ENCODE data around the gene GABRQ. TPM values are rescaled to one million over a fixed set of nuclear protein-coding genes. Genes with fewer than 3 reads are reported as not detected.

GABRQ gene
- total RNA-seq (2012; rRNA removed): not detected in 2 replicates

GRCh38 chrX:152637649-152638442 lies at the start of gene GABRQ:
Gene GABRQ, plus strand, starts transcription at chrX:152637895. Its CDS starts 308 bp downstream, at chrX:152638203.
- peaks cover 14% of the 10 kb centered on the region for H3K27me3 ChIP-seq (ENCODE audit: control insufficient read depth, insufficient read depth, low read length)
- H3K9me3 ChIP-seq (replicated peaks; ENCODE audit: low read length): no peaks in the 10 kb centered on the region
- no peak within 1 kb of the TSS for H3K4me3 ChIP-seq (ENCODE audit: low read length)
- no peak within 1 kb of the TSS for H3K4me2 ChIP-seq (ENCODE audit: low read length)
- no peak within 1 kb of the TSS for H3K9ac ChIP-seq (ENCODE audit: low read depth, low read length)
- no peaks in the 10 kb centered on the region for H3K4me1 ChIP-seq (ENCODE audit: control insufficient read depth, insufficient read depth, low read length)
- no peaks in the 10 kb centered on the region for H3K36me3 ChIP-seq (ENCODE audit: insufficient read depth, low read length)

GRCh38 chrX:152588206-152588605 lies 49.5 kb upstream of the GABRQ start:
- Histone ChIP-seq H3K4me1 (ENCODE audit: control insufficient read depth, insufficient read depth, low read length) (no peaks in the 10 kb centered on the region), H3K4me2 (ENCODE audit: low read length) (no peak overlapping the region), H3K4me3 (ENCODE audit: low read length) (no peak overlapping the region), H3K27me3 (ENCODE audit: control insufficient read depth, insufficient read depth, low read length) (no peaks in the 10 kb centered on the region), H3K36me3 (ENCODE audit: insufficient read depth, low read length) (no peaks in the 10 kb centered on the region), H3K9ac (ENCODE audit: low read depth, low read length) (no peak overlapping the region), H3K9me3 (replicated peaks; ENCODE audit: low read length) (no peaks in the 10 kb centered on the region)

- Histone ChIP-seq H3K9me3 (replicated peaks; ENCODE audit: low read length) (no peaks in the 10 kb centered on the region), H3K4me1 (ENCODE audit: control insufficient read depth, insufficient read depth, low read length) (no peaks in the 10 kb centered on the region), H3K9ac (ENCODE audit: low read depth, low read length) (no peak overlapping the region), H3K36me3 (ENCODE audit: insufficient read depth, low read length) (no peaks in the 10 kb centered on the region), H3K27me3 (ENCODE audit: control insufficient read depth, insufficient read depth, low read length) (no peaks in the 10 kb centered on the region), H3K4me2 (ENCODE audit: low read length) (no peak overlapping the region), H3K4me3 (ENCODE audit: low read length) (no peak overlapping the region)
Observed at GRCh38 chrX:152600853-152601633, 36.7 kb upstream of the GABRQ start.

- no peaks in the 10 kb centered on the region for H3K9me3 ChIP-seq (replicated peaks; ENCODE audit: low read length)
- no peak overlapping the region for H3K4me2 ChIP-seq (ENCODE audit: low read length)
- no peaks in the 10 kb centered on the region for H3K27me3 ChIP-seq (ENCODE audit: control insufficient read depth, insufficient read depth, low read length)
- H3K4me3 ChIP-seq (ENCODE audit: low read length): no peak overlapping the region
- no peaks in the 10 kb centered on the region for H3K36me3 ChIP-seq (ENCODE audit: insufficient read depth, low read length)
- no peak overlapping the region for H3K9ac ChIP-seq (ENCODE audit: low read depth, low read length)
- no peaks in the 10 kb centered on the region for H3K4me1 ChIP-seq (ENCODE audit: control insufficient read depth, insufficient read depth, low read length)
Observed at GRCh38 chrX:152601848-152602616, 35.7 kb upstream of the GABRQ start.

- no peaks in the 10 kb centered on the region for H3K36me3 ChIP-seq (ENCODE audit: insufficient read depth, low read length)
- no peak overlapping the region for H3K4me2 ChIP-seq (ENCODE audit: low read length)
- H3K4me3 ChIP-seq (ENCODE audit: low read length): no peak overlapping the region
- H3K27me3 ChIP-seq (ENCODE audit: control insufficient read depth, insufficient read depth, low read length): no peaks in the 10 kb centered on the region
- H3K9me3 ChIP-seq (replicated peaks; ENCODE audit: low read length): no peaks in the 10 kb centered on the region
- no peaks in the 10 kb centered on the region for H3K4me1 ChIP-seq (ENCODE audit: control insufficient read depth, insufficient read depth, low read length)
- no peak overlapping the region for H3K9ac ChIP-seq (ENCODE audit: low read depth, low read length)
Observed at GRCh38 chrX:152614791-152615190, 22.9 kb upstream of the GABRQ start.

GRCh38 chrX:152619897-152620296 lies 17.8 kb upstream of the GABRQ start:
- H3K9ac ChIP-seq (ENCODE audit: low read depth, low read length): no peak overlapping the region
- H3K36me3 ChIP-seq (ENCODE audit: insufficient read depth, low read length): no peaks in the 10 kb centered on the region
- H3K9me3 ChIP-seq (replicated peaks; ENCODE audit: low read length): no peaks in the 10 kb centered on the region
- H3K4me3 ChIP-seq (ENCODE audit: low read length): no peak overlapping the region
- H3K4me1 ChIP-seq (ENCODE audit: control insufficient read depth, insufficient read depth, low read length): no peaks in the 10 kb centered on the region
- H3K27me3 ChIP-seq (ENCODE audit: control insufficient read depth, insufficient read depth, low read length): no peaks in the 10 kb centered on the region
- H3K4me2 ChIP-seq (ENCODE audit: low read length): no peak overlapping the region

GRCh38 chrX:152632445-152633097 lies 5.1 kb upstream of the GABRQ start:
- Histone ChIP-seq H3K4me2 (ENCODE audit: low read length) (no peak overlapping the region), H3K36me3 (ENCODE audit: insufficient read depth, low read length) (no peaks in the 10 kb centered on the region), H3K4me3 (ENCODE audit: low read length) (no peak overlapping the region), H3K4me1 (ENCODE audit: control insufficient read depth, insufficient read depth, low read length) (no peaks in the 10 kb centered on the region), H3K9ac (ENCODE audit: low read depth, low read length) (no peak overlapping the region), H3K27me3 (ENCODE audit: control insufficient read depth, insufficient read depth, low read length) (peaks cover 4% of the 10 kb centered on the region), H3K9me3 (replicated peaks; ENCODE audit: low read length) (no peaks in the 10 kb centered on the region)

GRCh38 chrX:152635941-152636340 lies 1.8 kb upstream of the GABRQ start:
- Histone ChIP-seq H3K36me3 (ENCODE audit: insufficient read depth, low read length) (no peaks in the 10 kb centered on the region), H3K27me3 (ENCODE audit: control insufficient read depth, insufficient read depth, low read length) (peaks cover 14% of the 10 kb centered on the region), H3K4me2 (ENCODE audit: low read length) (no peak overlapping the region), H3K9ac (ENCODE audit: low read depth, low read length) (no peak overlapping the region), H3K4me1 (ENCODE audit: control insufficient read depth, insufficient read depth, low read length) (no peaks in the 10 kb centered on the region), H3K9me3 (replicated peaks; ENCODE audit: low read length) (no peaks in the 10 kb centered on the region), H3K4me3 (ENCODE audit: low read length) (no peak overlapping the region)

- Histone ChIP-seq H3K9ac (ENCODE audit: low read depth, low read length) (no peak overlapping the region), H3K9me3 (replicated peaks; ENCODE audit: low read length) (no peaks in the 10 kb centered on the region), H3K27me3 (ENCODE audit: control insufficient read depth, insufficient read depth, low read length) (peaks cover 14% of the 10 kb centered on the region), H3K36me3 (ENCODE audit: insufficient read depth, low read length) (no peaks in the 10 kb centered on the region), H3K4me3 (ENCODE audit: low read length) (no peak overlapping the region), H3K4me2 (ENCODE audit: low read length) (no peak overlapping the region), H3K4me1 (ENCODE audit: control insufficient read depth, insufficient read depth, low read length) (no peaks in the 10 kb centered on the region)
Observed at GRCh38 chrX:152638443-152638904, 779 bp downstream of the GABRQ start.

- H3K4me1 ChIP-seq (ENCODE audit: control insufficient read depth, insufficient read depth, low read length): no peaks in the 10 kb centered on the region
- peaks cover 14% of the 10 kb centered on the region for H3K27me3 ChIP-seq (ENCODE audit: control insufficient read depth, insufficient read depth, low read length)
Observed at GRCh38 chrX:152639426-152639825, 1.7 kb downstream of the GABRQ start.

More at GRCh38 chrX:152639426-152639825, 1.7 kb downstream of the GABRQ start:
- H3K9ac ChIP-seq (ENCODE audit: low read depth, low read length): no peak overlapping the region
- H3K4me3 ChIP-seq (ENCODE audit: low read length): no peak overlapping the region
- H3K9me3 ChIP-seq (replicated peaks; ENCODE audit: low read length): no peaks in the 10 kb centered on the region
- H3K4me2 ChIP-seq (ENCODE audit: low read length): no peak overlapping the region
- no peaks in the 10 kb centered on the region for H3K36me3 ChIP-seq (ENCODE audit: insufficient read depth, low read length)

Data from skeletal muscle satellite cell (primary cell).